Sigmoid colon (tissue), 7 donors: ENCODE measurements around the gene NUDT1. TPM values are rescaled to one million over a fixed set of nuclear protein-coding genes. Genes with fewer than 3 reads are reported as not detected.

Experiments used
- DNase-seq: peaks from one replicate; pipeline ENCODE4 v3.0.0-alpha.2; 2019
- H3K27ac ChIP-seq, 4 donors: fragments of 200-600 bp; sonication (generic); one replicate each; pipeline ENCODE4 v1.5.1; 2016 to 2019; ENCODE audit warnings: mild to moderate bottlenecking in 1 of 4
- H3K27me3 ChIP-seq, 3 donors: fragments of 200-600 bp; sonication (generic); one replicate each; pipeline ENCODE4 v1.5.1; 2019; ENCODE audit warnings: mild to moderate bottlenecking in 1 of 3
- H3K36me3 ChIP-seq, 4 donors: fragments of 200-600 bp; sonication (generic); one replicate each; pipeline ENCODE4 v1.5.1; 2016 to 2019
- H3K4me1 ChIP-seq, 4 donors: fragments of 200-600 bp; sonication (generic); one replicate each; pipeline ENCODE4 v1.5.1; 2017 to 2019
- H3K4me3 ChIP-seq, 4 donors: fragments of 200-600 bp; sonication (generic); one replicate each; pipeline ENCODE4 v1.5.1; 2017 to 2019; ENCODE audit warnings: mild to moderate bottlenecking in 2 of 4, moderate library complexity in 1 of 4
- H3K9me3 ChIP-seq, 4 donors: fragments of 200-600 bp in 3 of 4; sonication (generic) in 3 of 4; one replicate each; pipeline versions ENCODE4 v1.5.1 to v1.6.1; 2013 to 2019
- CTCF ChIP-seq, 4 experiments: fragments of 450-650 bp in 3 of 4; fragments of 200-600 bp in 1 of 4; IDR thresholded peaks; one replicate each; pipeline ENCODE4 v1.5.1; 2016 to 2019; ENCODE audit warnings: antibody characterized with exemption in 4 of 4, mild to moderate bottlenecking in 3 of 4, moderate library complexity in 2 of 4
- EP300 ChIP-seq, 4 donors: sonication (generic); formaldehyde crosslinking; IDR thresholded peaks; one replicate each; pipeline ENCODE4 v1.6.1; 2017; ENCODE audit warnings: antibody characterized with exemption in 4 of 4
- POLR2A ChIP-seq, 2 donors: fragments of 450-650 bp; IDR thresholded peaks; one replicate each; pipeline ENCODE4 v1.6.1; 2016; ENCODE audit warnings: antibody characterized with exemption in 2 of 2, mild to moderate bottlenecking in 2 of 2, moderate library complexity in 2 of 2
- POLR2AphosphoS5 ChIP-seq, 4 donors: sonication (generic); formaldehyde crosslinking; IDR thresholded peaks; one replicate each; pipeline ENCODE4 v1.6.1; 2017; ENCODE audit warnings: antibody characterized with exemption in 4 of 4
- WGBS, 2 donors: extraction: QIAGEN DNeasy Blood & Tissue Kit; methylation state at CpG; one replicate each; pipeline ENCODE4 v1.1.7; 2013; 5-methylcytosine and 5-hydroxymethylcytosine counted together
- intact Hi-C: fragments of 100-400 bp; cut with DNase I; formaldehyde crosslinking; loops from one replicate; pipeline ENCODE4 v1.15.1; 2023
- polyA plus RNA-seq, 3 donors: library from polyadenylated mRNA; stranded (reverse); fragments of 200-250 nt; gene quantifications; one replicate each; pipeline ENCODE4 v1.2.3, GENCODE V29; 2013
- total RNA-seq, 4 donors: library from RNA; depleted of rRNA; stranded (reverse); fragments of >200 nt; gene quantifications; one replicate each; pipeline ENCODE4 v1.1.0, GENCODE V29; 2016
- donor health status: healthy with polysubstance abuse.
- donor health status: Bipolar disorder and iron deficiency.
- donor health status: healthy.

Gene NUDT1
- total and polyA plus RNA-seq, 7 donors = 13.3 to 46.9 (median 27.0) TPM

DNA sequence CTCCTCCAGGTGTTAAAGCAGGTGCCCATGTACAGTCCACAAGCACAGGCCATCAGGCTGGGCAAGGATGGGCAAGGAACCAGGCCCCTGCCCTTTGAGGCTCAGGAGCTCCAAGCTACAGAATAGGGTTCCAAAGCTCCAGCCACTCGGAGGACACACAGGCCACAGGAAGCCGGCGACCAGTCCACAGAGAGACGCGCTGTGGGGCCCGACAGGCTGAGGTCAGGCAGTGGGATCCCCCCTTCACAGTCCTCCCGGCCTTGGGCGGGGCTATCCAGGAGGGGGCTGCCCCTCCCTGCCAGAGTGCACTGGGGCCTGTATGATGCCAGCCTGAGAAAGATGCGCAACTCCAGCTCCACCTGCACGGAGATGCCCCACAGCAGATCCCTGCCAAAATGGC lies 43.3 kb upstream of the NUDT1 start:
- WGBS, 2 donors = 93% methylated on average over 10 of the region's 10 CpGs
- no peak for DNase-seq
- Histone ChIP-seq H3K9me3 (no peaks in the 10 kb centered on the region), H3K36me3 (peaks cover 0 to 37% (median 14%) of the 10 kb centered on the region in 4 donors), H3K27ac (no peak overlapping the region), H3K27me3 (no peaks in the 10 kb centered on the region), H3K4me1 (peaks cover 0 to 20% (median 17%) of the 10 kb centered on the region in 4 donors), H3K4me3 (no peak overlapping the region)
- TF ChIP-seq POLR2A (IDR thresholded peaks at IDR 0.05) (no peak), POLR2AphosphoS5 (IDR thresholded peaks at IDR 0.05) (no peak), EP300 (IDR thresholded peaks at IDR 0.05) (no peak), CTCF (IDR thresholded peaks at IDR 0.05) (no peak)
- intact Hi-C loops = no loop called here

DNA sequence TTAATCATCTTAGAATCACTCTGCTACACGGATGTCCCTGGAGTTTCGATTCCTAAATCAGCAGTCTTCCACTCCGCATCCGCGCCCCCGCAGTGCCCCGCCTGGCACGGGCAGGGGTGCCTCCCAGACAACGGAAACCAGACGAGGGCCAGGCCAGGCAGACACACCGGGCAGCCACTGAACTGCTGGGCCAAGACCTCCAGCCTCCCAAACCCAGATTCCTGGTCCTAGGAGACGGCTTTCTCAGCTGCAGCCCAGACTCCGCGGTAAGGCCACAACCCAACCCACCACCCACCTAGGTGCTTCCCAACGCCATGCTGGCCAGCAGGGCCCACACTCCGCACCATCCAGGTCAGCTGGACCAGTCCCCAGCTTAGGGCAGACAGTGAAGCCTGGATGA lies 42.5 kb upstream of the NUDT1 start:
- Histone ChIP-seq H3K36me3 (peaks cover 0 to 37% (median 14%) of the 10 kb centered on the region in 4 donors), H3K27me3 (no peaks in the 10 kb centered on the region), H3K27ac (no peak overlapping the region), H3K4me3 (no peak overlapping the region), H3K9me3 (no peaks in the 10 kb centered on the region), H3K4me1 (peaks cover 0 to 28% (median 24%) of the 10 kb centered on the region in 4 donors)
- DNase-seq = no peak
- intact Hi-C loops = no loop called here
- TF ChIP-seq EP300 (IDR thresholded peaks at IDR 0.05) (no peak), CTCF (IDR thresholded peaks at IDR 0.05) (no peak), POLR2A (IDR thresholded peaks at IDR 0.05) (no peak), POLR2AphosphoS5 (IDR thresholded peaks at IDR 0.05) (no peak)
- whole genome bisulfite sequencing, 2 donors = 96 to 97% methylated on average over 16 of the region's 16 CpGs

GRCh38 chr7:2199956-2200583 lies 42.0 kb upstream of the NUDT1 start:
- Histone ChIP-seq H3K4me1 (peaks cover 0 to 33% (median 30%) of the 10 kb centered on the region in 4 donors), H3K27me3 (no peaks in the 10 kb centered on the region), H3K9me3 (no peaks in the 10 kb centered on the region), H3K4me3 (no peak overlapping the region), H3K27ac (no peak overlapping the region), H3K36me3 (peaks cover 0 to 37% (median 14%) of the 10 kb centered on the region in 4 donors)
- 95% methylated on average over 25 of the region's 25 CpGs for WGBS, 2 donors
- intact Hi-C loops = loop anchor here (10.0 kb wide), 1 partner anchor 385 kb away; no protein-coding TSS in a partner anchor
- DNase-seq = no peak
- TF ChIP-seq POLR2AphosphoS5 (IDR thresholded peaks at IDR 0.05) (no peak), POLR2A (IDR thresholded peaks at IDR 0.05) (no peak), CTCF (IDR thresholded peaks at IDR 0.05) (no peak), EP300 (IDR thresholded peaks at IDR 0.05) (no peak)

GRCh38 chr7:2200584-2200980 lies 41.4 kb upstream of the NUDT1 start:
- TF ChIP-seq EP300 (IDR thresholded peaks at IDR 0.05) (no peak), POLR2A (IDR thresholded peaks at IDR 0.05) (no peak), POLR2AphosphoS5 (IDR thresholded peaks at IDR 0.05) (no peak), CTCF (IDR thresholded peaks at IDR 0.05) (no peak)
- DNase-seq = no peak
- Histone ChIP-seq H3K36me3 (peaks cover 0 to 34% (median 14%) of the 10 kb centered on the region in 4 donors), H3K4me3 (no peak overlapping the region), H3K9me3 (no peaks in the 10 kb centered on the region), H3K27me3 (no peaks in the 10 kb centered on the region), H3K27ac (no peak overlapping the region), H3K4me1 (peaks cover 0 to 39% (median 34%) of the 10 kb centered on the region in 4 donors)
- intact Hi-C loops = loop anchor here (10.0 kb wide), 1 partner anchor 386 kb away; no protein-coding TSS in a partner anchor
- 97% methylated on average over 18 of the region's 18 CpGs for WGBS, 2 donors
